A549 (cell line): Measurements from ENCODE around the gene LYST. TPM values are rescaled to one million over a fixed set of nuclear protein-coding genes. Genes with fewer than 3 reads are reported as not detected.
A peak's percentile ranks its signal among the peaks of the same experiment; 100 is the strongest.

Experiments
- ATAC-seq, 2 experiments: fragments of 200-7000 bp in 1 of 2; fragments of >200 bp in 1 of 2; cut with Nextera tagmentation in 1 of 2; cut with Tn5 transposase in 1 of 2; 3 replicates each; pipeline versions ENCODE4 v1.8.0 to v1.9.1; 2018 to 2020; ENCODE audit warnings: mild to moderate bottlenecking in 1 of 2, moderate library complexity in 1 of 2
- CTCF ChIA-PET: fragments of 300-600 bp; sonication (Branson Sonifier 250); formaldehyde crosslinking; extraction: SDS; loops from one replicate; lab custom pipeline; 2021; ENCODE audit warnings: antibody characterized with exemption, inconsistent platforms; lab: Yijun Ruan, JAX
- POLR2A ChIA-PET: fragments of 350-600 bp; formaldehyde crosslinking; extraction: SDS; loops from one replicate; lab custom pipeline; 2021; ENCODE audit warnings: antibody characterized with exemption, inconsistent platforms; lab: Yijun Ruan, JAX
- DNase-seq, 2 experiments: peaks; one replicate each; pipeline versions ENCODE4 v3.0.0 to v3.0.0-alpha.2; 2011 to 2016; ENCODE audit warnings: low read depth in 1 of 2, low spot score in 1 of 2
- FAIRE-seq: peaks from 2 replicates; lab custom pipeline; 2011; peaks lifted over from hg19 to GRCh38; lab: Jason Lieb, UNC
- H3K27ac ChIP-seq, 2 experiments: fragments of >200 bp; sonication (Bioruptor Twin); formaldehyde crosslinking; 3 replicates each; pipeline ENCODE4 v1.5.1; 2016 to 2017
- H3K4me1 ChIP-seq: fragments of >200 bp; sonication (Bioruptor Twin); formaldehyde crosslinking; 3 replicates; pipeline ENCODE4 v1.6.1; 2016
- H3K4me2 ChIP-seq: fragments of >200 bp; sonication (Bioruptor Twin); formaldehyde crosslinking; 3 replicates; pipeline ENCODE4 v1.6.1; 2016
- H3K4me3 ChIP-seq: fragments of >200 bp; sonication (Bioruptor Twin); formaldehyde crosslinking; 3 replicates; pipeline ENCODE4 v1.5.1; 2016
- H3K9me3 ChIP-seq: fragments of >200 bp; sonication (Bioruptor Twin); formaldehyde crosslinking; 3 replicates; pipeline ENCODE4 v1.6.1; 2016
- BHLHE40 ChIP-seq: IDR thresholded peaks from 2 replicates; pipeline ENCODE4 v1.6.1; 2012; ENCODE audit warnings: low read depth, low read length, inconsistent platforms
- CBX8 ChIP-seq: fragments of 200-600 bp; sonication (generic); IDR thresholded peaks from 2 replicates; pipeline ENCODE4 v1.6.1; 2016
- CHD4 ChIP-seq: fragments of 200-600 bp; sonication (generic); IDR thresholded peaks from 2 replicates; pipeline ENCODE4 v1.6.1; 2016; ENCODE audit warnings: antibody characterized with exemption, mild to moderate bottlenecking, borderline replicate concordance
- EHMT2 ChIP-seq: fragments of 200-600 bp; sonication (generic); IDR thresholded peaks from 2 replicates; pipeline ENCODE4 v1.6.1; 2016; ENCODE audit warnings: antibody characterized with exemption, low read depth, mild to moderate bottlenecking, moderate library complexity
- EP300 ChIP-seq, 2 experiments: fragments of >200 bp; sonication (Bioruptor Twin); formaldehyde crosslinking; IDR thresholded peaks; 2 replicates in 1 of 2; 3 replicates in 1 of 2; pipeline ENCODE4 v1.6.1; 2016 to 2017
- ESRRA ChIP-seq: fragments of 150-350 bp; IDR thresholded peaks from 2 replicates; pipeline ENCODE4 v1.6.1; 2014; ENCODE audit warnings: mild to moderate bottlenecking, low read length, borderline replicate concordance
- HEYL ChIP-seq: fragments of 250-450 bp; sonication (Bioruptor Pico); IDR thresholded peaks from 2 replicates; pipeline ENCODE4 v1.8.0; 2021; ENCODE audit warnings: mild to moderate bottlenecking, moderate library complexity
- MAFK ChIP-seq: fragments of 450-650 bp; IDR thresholded peaks from 2 replicates; pipeline ENCODE4 v1.6.1; 2014; ENCODE audit not compliant: partially characterized antibody
- MAZ ChIP-seq: fragments of 150-350 bp; IDR thresholded peaks from 2 replicates; pipeline ENCODE4 v1.6.1; 2014; ENCODE audit warnings: antibody characterized with exemption, low read depth, low read length, borderline replicate concordance
- MYC ChIP-seq: IDR thresholded peaks from 2 replicates; pipeline ENCODE4 v1.6.1; 2012; ENCODE audit warnings: mild to moderate bottlenecking, inconsistent platforms, low read length, improper control_type of control experiment, borderline replicate concordance
- NFE2L2 ChIP-seq: fragments of 150-350 bp; conservative IDR thresholded peaks from 2 replicates; pipeline ENCODE4 v1.6.1; 2014; ENCODE audit warnings: low read length
- NPAS2 ChIP-seq: fragments of 250-450 bp; sonication (Bioruptor Pico); IDR thresholded peaks from 2 replicates; pipeline ENCODE4 v1.8.0; 2022; ENCODE audit warnings: mild to moderate bottlenecking, moderate library complexity, borderline replicate concordance
- PHF8 ChIP-seq: fragments of 200-600 bp; sonication (generic); IDR thresholded peaks from 2 replicates; pipeline ENCODE4 v1.6.1; 2016; ENCODE audit warnings: low read depth, mild to moderate bottlenecking, antibody characterized with exemption, moderate library complexity, borderline replicate concordance
- POLR2AphosphoS2 ChIP-seq: conservative IDR thresholded peaks from 2 replicates; pipeline ENCODE4 v1.6.1; 2012; ENCODE audit warnings: low read length, improper control_type of control experiment, inconsistent platforms
- RARB ChIP-seq: fragments of 250-450 bp; sonication (Bioruptor Pico); IDR thresholded peaks from 2 replicates; pipeline ENCODE4 v1.8.0; 2021; ENCODE audit warnings: mild to moderate bottlenecking, moderate library complexity
- RCOR1 ChIP-seq: fragments of 150-350 bp; IDR thresholded peaks from 2 replicates; pipeline ENCODE4 v1.6.1; 2014; ENCODE audit warnings: antibody characterized with exemption, low read length, low read depth
- ZC3H11A ChIP-seq: fragments of 450-650 bp; IDR thresholded peaks from 2 replicates; pipeline ENCODE4 v1.6.1; 2014; ENCODE audit warnings: antibody characterized with exemption, mild to moderate bottlenecking
- ZSCAN20 ChIP-seq: fragments of 250-450 bp; sonication (Bioruptor Pico); IDR thresholded peaks from 2 replicates; pipeline ENCODE4 v1.8.0; 2022; ENCODE audit warnings: mild to moderate bottlenecking, moderate library complexity
- WGBS: methylation state at CpG from one replicate; pipeline ENCODE4 v1.1.6; 2017; ENCODE audit errors: missing lambda C conversion rate; 5-methylcytosine and 5-hydroxymethylcytosine counted together
- polyA plus RNA-seq, 4 experiments: library from polyadenylated mRNA; depleted of rRNA in 3 of 4; stranded (reverse); fragments of >200 nt; fragmentation: RNase III in 1 of 4; extraction: RNeasy Plus Mini Kit Qiagen cat#74134 plus additional on column Dnase treatment in 1 of 4; gene quantifications; 2 replicates in 3 of 4; 3 replicates in 1 of 4; pipeline ENCODE4 v1.2.3, GENCODE V29; 2011 to 2017
- TF ChIP-seq, protein P1 (sequence below): fragments of >200 bp; sonication (Bioruptor Twin); formaldehyde crosslinking; IDR thresholded peaks from 3 replicates; pipeline ENCODE4 v1.5.1; 2016
- TF ChIP-seq, protein P2 (sequence below): fragments of 200-600 bp; sonication (generic); IDR thresholded peaks from 2 replicates; pipeline ENCODE4 v1.6.1; 2016; ENCODE audit warnings: antibody characterized with exemption, mild to moderate bottlenecking, moderate library complexity
- TF ChIP-seq, protein P3 (sequence below): fragments of 250-450 bp; sonication (Bioruptor Pico); IDR thresholded peaks from 2 replicates; pipeline ENCODE4 v1.5.0; 2020; ENCODE audit warnings: low read depth, mild to moderate bottlenecking, moderate library complexity
- TF ChIP-seq, protein P4 (sequence below): fragments of 250-450 bp; sonication (Bioruptor Pico); IDR thresholded peaks from 2 replicates; pipeline ENCODE4 v1.5.0; 2021; ENCODE audit warnings: mild to moderate bottlenecking, moderate library complexity, borderline replicate concordance

Gene LYST
- polyA plus RNA-seq, 2 of the 4 experiments (the other 2 are of a cell fraction), result 2.5 to 9.4 TPM

DNA sequence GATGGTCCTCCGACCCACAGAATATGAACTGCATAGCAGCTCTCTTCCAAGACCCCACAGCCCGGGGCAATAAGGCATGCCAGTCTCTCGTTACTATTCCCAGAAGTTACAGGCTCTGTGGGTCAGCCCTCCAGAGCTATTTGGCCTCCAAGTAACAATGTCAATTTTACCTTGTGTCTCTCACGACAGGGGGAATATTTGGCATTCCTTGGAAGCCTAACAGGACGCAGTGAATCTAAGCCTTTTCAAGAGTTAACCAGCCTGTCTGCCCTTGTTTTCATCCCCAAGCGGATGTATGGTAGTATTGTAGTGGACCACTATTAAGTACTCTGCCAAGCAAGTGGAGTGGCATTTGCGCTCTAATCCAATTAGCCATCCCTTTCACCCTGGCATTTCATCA is 192.7 kb downstream of the LYST start:
- POLR2A ChIA-PET, result no interaction called here
- no peak for ATAC-seq
- Histone ChIP-seq H3K4me2 (no peak overlapping the region), H3K4me1 (no peaks in the 10 kb centered on the region), H3K27ac (no peak overlapping the region), H3K9me3 (peaks cover 41% of the 10 kb centered on the region), H3K4me3 (no peak overlapping the region)
- 60% methylated on average over 7 of the region's 7 CpGs for WGBS
- CTCF ChIA-PET, result interaction anchor here (0.6 kb wide), 1 partner anchor 257 kb away, joined by 4 read pairs; no protein-coding TSS in a partner anchor
- TF ChIP-seq POLR2AphosphoS2 (no peak), ZSCAN20 (no peak), RCOR1 (no peak)
- TF ChIP-seq, protein P1, sequence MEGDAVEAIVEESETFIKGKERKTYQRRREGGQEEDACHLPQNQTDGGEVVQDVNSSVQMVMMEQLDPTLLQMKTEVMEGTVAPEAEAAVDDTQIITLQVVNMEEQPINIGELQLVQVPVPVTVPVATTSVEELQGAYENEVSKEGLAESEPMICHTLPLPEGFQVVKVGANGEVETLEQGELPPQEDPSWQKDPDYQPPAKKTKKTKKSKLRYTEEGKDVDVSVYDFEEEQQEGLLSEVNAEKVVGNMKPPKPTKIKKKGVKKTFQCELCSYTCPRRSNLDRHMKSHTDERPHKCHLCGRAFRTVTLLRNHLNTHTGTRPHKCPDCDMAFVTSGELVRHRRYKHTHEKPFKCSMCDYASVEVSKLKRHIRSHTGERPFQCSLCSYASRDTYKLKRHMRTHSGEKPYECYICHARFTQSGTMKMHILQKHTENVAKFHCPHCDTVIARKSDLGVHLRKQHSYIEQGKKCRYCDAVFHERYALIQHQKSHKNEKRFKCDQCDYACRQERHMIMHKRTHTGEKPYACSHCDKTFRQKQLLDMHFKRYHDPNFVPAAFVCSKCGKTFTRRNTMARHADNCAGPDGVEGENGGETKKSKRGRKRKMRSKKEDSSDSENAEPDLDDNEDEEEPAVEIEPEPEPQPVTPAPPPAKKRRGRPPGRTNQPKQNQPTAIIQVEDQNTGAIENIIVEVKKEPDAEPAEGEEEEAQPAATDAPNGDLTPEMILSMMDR, result no peak
- no peak for FAIRE-seq
- DNase-seq, result no peak

DNA sequence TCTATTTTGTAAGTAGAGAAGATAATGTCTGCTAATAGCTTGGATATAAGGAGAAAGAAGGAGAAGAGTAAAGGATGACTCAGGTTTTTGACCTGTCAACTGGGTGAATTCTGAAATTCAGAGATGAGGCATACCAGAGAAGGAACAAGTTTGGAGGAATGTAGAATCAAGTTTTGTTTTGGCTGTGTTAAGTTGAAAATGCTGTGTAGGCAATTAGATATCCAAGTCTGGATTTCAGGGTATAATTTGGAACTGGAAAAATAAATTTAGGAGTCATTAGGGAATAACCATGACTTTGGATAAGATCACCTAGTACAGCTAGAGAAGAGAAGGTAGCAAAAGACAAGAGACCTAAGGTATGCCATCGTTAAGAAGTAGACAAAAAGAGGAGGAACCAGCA is 194.7 kb downstream of the LYST start:
- Histone ChIP-seq H3K4me1 (no peaks in the 10 kb centered on the region), H3K4me2 (no peak overlapping the region), H3K27ac (no peak overlapping the region), H3K9me3 (peaks cover 42% of the 10 kb centered on the region), H3K4me3 (no peak overlapping the region)
- WGBS, result 31% methylated on average over 1 of the region's 1 CpG
- TF ChIP-seq ZC3H11A, result no peak
- no peak for TF ChIP-seq RCOR1
- TF ChIP-seq NFE2L2, result no peak
- TF ChIP-seq MAFK, result peak; percentile 70
- ATAC-seq (no peak), DNase-seq (no peak), FAIRE-seq (no peak)
- POLR2A ChIA-PET, result no interaction called here
- CTCF ChIA-PET, result interaction anchor here (1.0 kb wide), 1 partner anchor 10 kb away, joined by 3 read pairs; no protein-coding TSS in a partner anchor

DNA sequence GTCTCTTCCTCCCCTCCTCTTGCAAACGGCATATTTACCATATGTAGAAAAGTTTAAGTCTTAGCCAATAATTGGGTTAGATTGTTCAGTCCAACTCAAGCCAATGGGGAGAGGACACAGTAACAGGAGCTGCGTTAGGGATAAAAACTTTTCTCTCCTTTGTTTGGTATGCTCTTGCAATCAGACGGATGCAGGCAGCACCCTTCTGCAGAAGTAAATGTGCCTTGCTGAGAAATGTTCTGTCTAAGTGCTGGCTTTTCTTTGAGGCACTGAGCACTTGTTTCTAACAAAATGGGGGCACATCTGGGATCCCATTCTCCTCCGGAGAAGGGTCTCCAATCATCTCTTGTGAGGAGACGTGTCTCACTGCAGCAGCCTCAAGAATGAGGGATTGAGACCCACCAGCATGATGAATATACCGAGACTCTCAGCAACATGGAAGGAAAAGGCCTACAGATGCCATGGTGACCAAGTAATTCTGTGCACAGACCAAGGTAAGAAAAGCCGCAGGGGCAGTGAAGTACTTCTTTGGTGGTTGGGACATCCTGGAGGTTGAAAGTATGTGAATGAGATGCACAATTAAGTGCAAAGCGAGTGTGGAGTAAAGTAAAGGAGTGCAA is 196.4 kb downstream of the LYST start:
- Histone ChIP-seq H3K4me2 (no peak overlapping the region), H3K27ac (no peak overlapping the region), H3K4me3 (no peak overlapping the region), H3K4me1 (no peaks in the 10 kb centered on the region), H3K9me3 (peaks cover 32% of the 10 kb centered on the region)
- ATAC-seq (no peak), FAIRE-seq (no peak), DNase-seq (peak in 1 of 2 experiments; percentile 33)
- no peak for TF ChIP-seq EP300 (IDR thresholded peaks at IDR 0.05)
- no peak for TF ChIP-seq NPAS2
- TF ChIP-seq HEYL, result no peak
- TF ChIP-seq POLR2AphosphoS2, result no peak
- no peak for TF ChIP-seq CHD4
- TF ChIP-seq, protein P2, sequence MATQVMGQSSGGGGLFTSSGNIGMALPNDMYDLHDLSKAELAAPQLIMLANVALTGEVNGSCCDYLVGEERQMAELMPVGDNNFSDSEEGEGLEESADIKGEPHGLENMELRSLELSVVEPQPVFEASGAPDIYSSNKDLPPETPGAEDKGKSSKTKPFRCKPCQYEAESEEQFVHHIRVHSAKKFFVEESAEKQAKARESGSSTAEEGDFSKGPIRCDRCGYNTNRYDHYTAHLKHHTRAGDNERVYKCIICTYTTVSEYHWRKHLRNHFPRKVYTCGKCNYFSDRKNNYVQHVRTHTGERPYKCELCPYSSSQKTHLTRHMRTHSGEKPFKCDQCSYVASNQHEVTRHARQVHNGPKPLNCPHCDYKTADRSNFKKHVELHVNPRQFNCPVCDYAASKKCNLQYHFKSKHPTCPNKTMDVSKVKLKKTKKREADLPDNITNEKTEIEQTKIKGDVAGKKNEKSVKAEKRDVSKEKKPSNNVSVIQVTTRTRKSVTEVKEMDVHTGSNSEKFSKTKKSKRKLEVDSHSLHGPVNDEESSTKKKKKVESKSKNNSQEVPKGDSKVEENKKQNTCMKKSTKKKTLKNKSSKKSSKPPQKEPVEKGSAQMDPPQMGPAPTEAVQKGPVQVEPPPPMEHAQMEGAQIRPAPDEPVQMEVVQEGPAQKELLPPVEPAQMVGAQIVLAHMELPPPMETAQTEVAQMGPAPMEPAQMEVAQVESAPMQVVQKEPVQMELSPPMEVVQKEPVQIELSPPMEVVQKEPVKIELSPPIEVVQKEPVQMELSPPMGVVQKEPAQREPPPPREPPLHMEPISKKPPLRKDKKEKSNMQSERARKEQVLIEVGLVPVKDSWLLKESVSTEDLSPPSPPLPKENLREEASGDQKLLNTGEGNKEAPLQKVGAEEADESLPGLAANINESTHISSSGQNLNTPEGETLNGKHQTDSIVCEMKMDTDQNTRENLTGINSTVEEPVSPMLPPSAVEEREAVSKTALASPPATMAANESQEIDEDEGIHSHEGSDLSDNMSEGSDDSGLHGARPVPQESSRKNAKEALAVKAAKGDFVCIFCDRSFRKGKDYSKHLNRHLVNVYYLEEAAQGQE, result no peak
- no peak for TF ChIP-seq EHMT2
- ChIA-PET CTCF (no interaction called here), POLR2A (no interaction called here)
- 86% methylated on average over 8 of the region's 8 CpGs for WGBS

DNA sequence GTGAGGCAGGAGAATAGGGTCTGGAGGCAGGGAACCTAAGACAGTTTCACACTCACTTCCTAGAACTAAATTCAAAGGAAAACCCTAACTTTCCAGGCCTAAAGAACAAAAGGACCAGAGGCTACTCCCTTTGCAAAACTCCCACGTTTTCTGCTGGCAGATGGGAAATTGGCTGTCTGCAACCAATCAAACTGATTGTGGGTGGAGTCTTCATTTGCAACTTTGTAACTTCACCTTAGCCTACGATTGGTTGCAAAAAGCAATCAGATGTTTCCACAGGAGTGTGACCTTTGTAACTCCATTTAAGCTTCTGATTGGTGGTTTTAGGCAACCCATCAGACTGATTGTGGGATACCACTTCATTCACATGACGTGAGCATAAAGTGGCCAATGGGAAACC is 197.4 kb downstream of the LYST start:
- Histone ChIP-seq H3K27ac (no peak overlapping the region), H3K9me3 (peaks cover 27% of the 10 kb centered on the region), H3K4me3 (no peak overlapping the region), H3K4me1 (no peaks in the 10 kb centered on the region), H3K4me2 (no peak overlapping the region)
- FAIRE-seq (no peak), DNase-seq (no peak), ATAC-seq (no peak)
- 71% methylated on average over 3 of the region's 3 CpGs for WGBS
- CTCF ChIA-PET, result no interaction called here
- POLR2A ChIA-PET, result no interaction called here
- TF ChIP-seq MAZ (no peak), PHF8 (no peak), POLR2AphosphoS2 (no peak), RARB (CRISPR knock-in tag) (no peak), EHMT2 (no peak), CBX8 (no peak), CHD4 (no peak), NFE2L2 (no peak), MYC (no peak), ESRRA (no peak), BHLHE40 (no peak)
- TF ChIP-seq, protein P3, sequence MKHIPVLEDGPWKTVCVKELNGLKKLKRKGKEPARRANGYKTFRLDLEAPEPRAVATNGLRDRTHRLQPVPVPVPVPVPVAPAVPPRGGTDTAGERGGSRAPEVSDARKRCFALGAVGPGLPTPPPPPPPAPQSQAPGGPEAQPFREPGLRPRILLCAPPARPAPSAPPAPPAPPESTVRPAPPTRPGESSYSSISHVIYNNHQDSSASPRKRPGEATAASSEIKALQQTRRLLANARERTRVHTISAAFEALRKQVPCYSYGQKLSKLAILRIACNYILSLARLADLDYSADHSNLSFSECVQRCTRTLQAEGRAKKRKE, result no peak
- TF ChIP-seq, protein P4, sequence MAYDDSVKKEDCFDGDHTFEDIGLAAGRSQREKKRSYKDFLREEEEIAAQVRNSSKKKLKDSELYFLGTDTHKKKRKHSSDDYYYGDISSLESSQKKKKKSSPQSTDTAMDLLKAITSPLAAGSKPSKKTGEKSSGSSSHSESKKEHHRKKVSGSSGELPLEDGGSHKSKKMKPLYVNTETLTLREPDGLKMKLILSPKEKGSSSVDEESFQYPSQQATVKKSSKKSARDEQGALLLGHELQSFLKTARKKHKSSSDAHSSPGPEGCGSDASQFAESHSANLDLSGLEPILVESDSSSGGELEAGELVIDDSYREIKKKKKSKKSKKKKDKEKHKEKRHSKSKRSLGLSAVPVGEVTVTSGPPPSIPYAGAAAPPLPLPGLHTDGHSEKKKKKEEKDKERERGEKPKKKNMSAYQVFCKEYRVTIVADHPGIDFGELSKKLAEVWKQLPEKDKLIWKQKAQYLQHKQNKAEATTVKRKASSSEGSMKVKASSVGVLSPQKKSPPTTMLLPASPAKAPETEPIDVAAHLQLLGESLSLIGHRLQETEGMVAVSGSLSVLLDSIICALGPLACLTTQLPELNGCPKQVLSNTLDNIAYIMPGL (CRISPR knock-in tag), result no peak
